ENCODE data around the gene STAG3.
"Not testable (repeated sequence)": the region's sequence is repeated elsewhere in the genome, so short reads cannot be mapped to it uniquely, and the experiment has no call there.

The STAG3 gene

DNA sequence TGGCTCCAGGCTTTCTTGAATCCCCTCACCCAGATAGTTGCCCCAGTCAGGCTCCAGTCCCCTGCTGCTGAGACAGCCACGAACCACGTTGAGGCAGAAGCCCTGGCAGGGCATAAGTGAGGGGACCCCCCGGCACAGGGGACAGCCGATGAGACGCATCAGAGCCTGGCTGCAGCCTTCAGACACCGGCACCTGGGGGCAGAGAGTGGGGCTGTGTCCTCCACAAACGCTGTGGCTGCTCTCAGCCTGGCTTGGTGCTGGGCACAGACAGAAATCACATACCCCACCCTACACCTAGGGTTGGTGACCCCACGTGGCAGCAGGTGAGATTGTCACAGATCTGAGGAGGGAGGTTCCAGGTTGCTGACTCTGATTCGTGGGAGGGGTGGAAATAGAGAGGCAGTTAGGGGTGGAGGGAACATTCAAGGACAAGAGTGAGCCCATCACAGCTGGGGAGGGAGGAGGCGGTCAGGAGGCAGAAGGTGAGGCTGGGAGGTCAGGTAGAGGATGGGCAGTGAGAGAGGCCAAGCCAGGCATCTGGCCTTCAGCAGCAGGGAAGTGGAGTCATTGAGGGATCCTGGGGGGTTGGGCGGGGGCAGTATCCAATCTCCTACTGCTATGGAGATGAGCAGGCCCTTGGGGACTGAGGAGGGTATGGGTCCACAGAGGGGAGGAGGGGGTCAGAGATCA, 3.8 kb upstream of the STAG3 start:
- DNase-seq (ENCODE audit: low read depth) = no peak

DNA sequence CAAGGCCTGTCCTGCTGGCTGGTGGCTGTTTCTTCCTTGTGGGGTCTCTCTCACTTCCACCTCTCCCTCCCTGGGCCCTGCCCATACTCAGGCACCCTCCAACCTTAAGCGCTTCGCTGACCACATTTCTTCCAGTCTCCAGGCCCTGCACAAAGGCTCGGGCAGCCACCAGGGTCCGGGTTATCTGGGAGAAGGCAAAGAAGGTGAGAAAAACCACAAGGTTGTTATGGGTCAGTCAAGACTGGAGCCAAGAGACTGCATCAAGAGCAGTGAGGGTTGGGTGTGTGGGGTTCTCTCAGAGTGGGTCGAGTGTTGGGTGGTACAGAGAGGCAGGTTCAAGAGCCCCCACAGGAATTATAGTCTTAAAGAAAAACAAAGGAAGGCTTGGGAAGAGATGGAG, 3.1 kb upstream of the STAG3 start:
- no peak for DNase-seq (ENCODE audit: low read depth)

- DNase-seq (ENCODE audit: low read depth) = no peak
Measured at GRCh38 chr7:100175296-100175935, 2.3 kb upstream of the STAG3 start.

- no peak for DNase-seq (ENCODE audit: low read depth)
Measured at GRCh38 chr7:100176096-100177044, 1.3 kb upstream of the STAG3 start.

GRCh38 chr7:100180084-100180483, 2.4 kb downstream of the STAG3 start:
- not testable (repeated sequence) for DNase-seq (ENCODE audit: low read depth)

GRCh38 chr7:100182616-100183015, 4.9 kb downstream of the STAG3 start:
- DNase-seq (ENCODE audit: low read depth) = not testable (repeated sequence)

- not testable (repeated sequence) for DNase-seq (ENCODE audit: low read depth)
Measured at GRCh38 chr7:100183090-100183489, 5.4 kb downstream of the STAG3 start.

GRCh38 chr7:100185726-100186125, 8.0 kb downstream of the STAG3 start:
- peak; percentile 10 for DNase-seq (ENCODE audit: low read depth)

DNA sequence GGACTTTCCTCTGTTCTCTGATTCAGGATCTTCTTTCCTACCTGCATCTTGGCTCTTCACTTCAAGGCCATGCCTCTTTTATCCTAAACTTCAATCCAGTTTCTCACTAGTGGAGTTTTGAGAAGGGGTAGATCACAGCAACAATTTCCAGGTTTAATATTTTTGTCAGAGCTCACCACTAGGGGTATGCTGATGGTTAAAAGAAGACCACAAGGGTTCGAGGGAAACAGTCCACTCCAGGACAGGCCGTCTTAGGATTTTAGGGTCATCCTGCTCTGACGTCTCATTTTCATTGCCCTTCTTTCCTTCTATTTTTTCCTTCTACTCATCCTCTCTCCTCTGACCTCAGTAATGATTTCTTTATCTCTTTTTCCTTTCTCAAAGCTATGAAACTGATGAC, 11.3 kb downstream of the STAG3 start:
- no peak for DNase-seq (ENCODE audit: low read depth)

- peak; percentile 50 for DNase-seq (ENCODE audit: low read depth)
Measured at GRCh38 chr7:100190048-100190711, 12.5 kb downstream of the STAG3 start.

DNA sequence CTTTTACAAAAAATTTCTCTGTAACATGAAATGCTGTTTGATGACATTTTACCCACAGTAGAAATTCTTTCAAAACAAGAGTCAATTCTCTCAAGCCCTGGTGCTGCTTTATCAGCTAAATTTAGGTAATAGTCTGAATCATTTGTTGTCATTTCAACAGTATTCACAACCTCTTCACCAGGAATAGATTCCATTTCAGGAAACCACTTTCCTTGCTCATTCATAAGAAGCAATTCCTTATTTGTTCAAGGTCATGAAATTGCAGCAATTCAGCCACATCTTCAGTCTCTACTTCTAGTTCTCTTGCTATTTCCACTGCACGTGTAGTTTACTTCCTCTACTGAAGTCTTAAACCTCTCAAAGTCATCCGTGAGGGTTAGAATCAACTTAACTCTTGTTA, 14.1 kb downstream of the STAG3 start:
- DNase-seq (ENCODE audit: low read depth) = peak; percentile 93

- not testable (repeated sequence) for DNase-seq (ENCODE audit: low read depth)
Measured at GRCh38 chr7:100192281-100192862, 14.7 kb downstream of the STAG3 start.

DNA sequence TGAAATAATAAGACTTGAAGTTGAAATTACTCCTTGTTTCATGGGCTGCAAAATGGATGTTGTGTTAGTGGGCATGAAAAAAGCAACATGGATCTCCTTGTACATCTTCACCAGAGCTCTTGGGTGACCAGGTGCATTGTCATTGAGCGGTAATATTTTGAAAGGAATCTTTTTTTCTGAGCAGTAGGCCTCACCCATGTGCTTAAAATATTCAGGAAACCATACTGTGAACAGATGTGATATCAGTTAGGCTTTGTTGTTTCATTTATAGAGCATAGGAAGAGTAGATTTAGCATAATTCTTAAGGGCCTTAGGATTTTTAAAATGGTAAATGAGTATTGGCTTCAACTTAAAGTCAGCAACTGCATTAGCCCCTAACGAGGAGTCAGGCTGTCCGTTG, 15.3 kb downstream of the STAG3 start:
- DNase-seq (ENCODE audit: low read depth) = no peak

GRCh38 chr7:100195222-100195621, 17.5 kb downstream of the STAG3 start:
- no peak for DNase-seq (ENCODE audit: low read depth)

DNA sequence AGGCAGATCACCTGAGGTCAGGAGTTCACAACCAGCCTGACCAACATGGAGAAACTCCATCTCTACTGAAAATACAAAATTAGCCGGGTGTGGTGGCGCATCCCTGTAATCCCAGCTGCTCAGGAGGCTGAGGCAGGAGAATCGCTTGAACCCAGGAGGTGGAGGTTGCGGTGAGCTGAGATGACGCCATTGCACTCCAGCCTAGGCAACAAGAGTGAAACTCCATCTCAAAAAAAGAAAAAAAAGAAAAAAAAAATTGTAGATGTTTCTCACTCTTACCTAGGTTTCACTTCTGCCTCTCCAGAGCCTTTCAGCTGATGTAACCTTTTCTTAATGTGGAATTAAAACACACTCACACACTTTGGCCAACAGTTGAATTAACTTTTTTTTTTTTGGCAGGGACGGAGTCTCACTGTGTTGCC, 18.2 kb downstream of the STAG3 start:
- not testable (repeated sequence) for DNase-seq (ENCODE audit: low read depth)

DNA sequence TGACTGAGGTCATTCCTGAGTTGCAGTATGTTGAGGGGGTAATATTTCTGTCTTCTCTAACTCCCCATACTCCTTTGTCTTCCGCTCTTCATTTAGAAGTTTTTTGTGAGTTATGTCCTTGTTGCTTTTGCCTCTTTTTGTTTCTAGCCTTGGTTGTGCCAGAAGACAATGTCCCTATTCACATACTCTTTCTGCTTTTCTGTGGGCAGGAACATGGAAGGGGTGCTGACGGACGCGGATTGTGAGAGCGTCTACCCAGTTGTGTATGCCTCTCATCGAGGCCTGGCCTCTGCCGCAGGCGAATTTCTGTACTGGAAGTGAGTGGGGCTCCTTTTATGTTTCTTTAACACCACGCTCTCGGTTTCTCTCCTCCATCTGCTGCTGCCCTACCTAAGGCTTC, 20.5 kb downstream of the STAG3 start:
- DNase-seq (ENCODE audit: low read depth) = no peak

DNA sequence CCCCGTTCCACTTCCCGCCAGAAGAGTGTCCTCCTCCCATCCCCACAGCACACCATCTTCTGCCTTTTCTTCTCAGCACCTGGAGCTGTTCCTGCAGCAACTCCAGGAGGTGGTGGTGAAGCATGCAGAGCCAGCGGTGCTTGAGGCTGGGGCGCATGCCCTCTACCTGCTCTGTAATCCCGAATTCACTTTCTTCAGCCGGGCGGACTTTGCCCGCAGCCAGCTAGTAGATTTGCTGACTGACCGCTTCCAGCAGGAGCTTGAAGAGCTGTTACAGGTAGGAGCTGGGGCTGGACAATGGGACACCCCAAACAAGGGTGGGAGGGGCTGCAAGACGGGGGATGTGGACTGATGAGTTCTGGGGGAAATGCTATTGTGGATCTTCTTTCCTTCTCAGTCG, 23.0 kb downstream of the STAG3 start:
- no peak for DNase-seq (ENCODE audit: low read depth)

- no peak for DNase-seq (ENCODE audit: low read depth)
Measured at GRCh38 chr7:100204454-100204853, 26.7 kb downstream of the STAG3 start.

DNA sequence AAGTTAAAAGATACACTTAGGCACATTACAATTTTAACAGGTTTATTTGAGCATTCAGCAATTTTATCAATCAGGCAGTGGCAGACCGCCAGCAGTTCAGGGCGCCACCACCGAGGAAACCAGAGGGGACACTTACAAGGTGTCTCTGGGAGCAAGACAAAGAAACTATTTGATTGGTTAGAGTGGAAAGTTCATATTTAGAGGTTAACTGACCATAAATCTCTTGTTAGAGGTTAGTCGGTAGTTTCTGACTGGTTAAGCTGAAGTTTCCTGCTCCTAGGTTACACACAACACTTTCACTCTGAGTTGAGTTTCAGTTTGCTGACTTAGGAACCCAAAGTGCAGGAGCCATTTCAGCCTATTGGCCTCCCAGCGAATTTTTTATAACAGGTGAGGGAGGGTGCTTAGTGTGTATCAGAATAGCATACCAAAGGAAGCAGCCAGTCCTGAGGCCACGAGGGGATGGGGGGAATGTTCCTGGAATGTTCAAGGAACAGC, 31.2 kb downstream of the STAG3 start:
- no peak for DNase-seq (ENCODE audit: low read depth)

GRCh38 chr7:100209493-100209892, 31.8 kb downstream of the STAG3 start:
- DNase-seq (ENCODE audit: low read depth) = no peak

GRCh38 chr7:100210805-100211204, 33.1 kb downstream of the STAG3 start:
- no peak for DNase-seq (ENCODE audit: low read depth)

DNA sequence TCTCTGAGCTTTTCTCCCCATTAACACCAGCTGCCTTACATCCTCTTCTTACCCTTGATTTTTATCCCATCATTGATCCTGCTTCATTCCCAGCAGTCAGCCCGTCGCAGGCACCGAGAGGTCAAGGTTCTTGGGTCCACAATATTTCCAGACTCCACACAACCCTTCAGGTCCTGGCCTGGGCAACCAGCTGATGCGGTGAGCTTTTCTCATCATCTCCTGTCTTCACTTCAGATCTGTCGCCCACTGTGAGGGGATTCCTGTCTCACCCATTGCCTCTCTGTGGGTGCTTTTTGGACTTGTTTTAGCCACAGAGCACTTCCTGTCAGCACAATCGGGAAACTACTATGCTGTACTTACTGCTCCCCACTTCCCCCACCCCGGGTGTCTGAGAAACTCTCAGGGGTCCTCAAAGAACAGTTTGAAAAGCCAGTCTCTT, 33.6 kb downstream of the STAG3 start:
- DNase-seq (ENCODE audit: low read depth) = no peak
